NAMALWA (cell line): ENCODE results near the gene CAMKK1.

Source experiments
- DNase-seq: peaks from one replicate; pipeline ENCODE4 v3.0.0-alpha.2; 2015; ENCODE audit warnings: low spot score

The CAMKK1 gene

DNA sequence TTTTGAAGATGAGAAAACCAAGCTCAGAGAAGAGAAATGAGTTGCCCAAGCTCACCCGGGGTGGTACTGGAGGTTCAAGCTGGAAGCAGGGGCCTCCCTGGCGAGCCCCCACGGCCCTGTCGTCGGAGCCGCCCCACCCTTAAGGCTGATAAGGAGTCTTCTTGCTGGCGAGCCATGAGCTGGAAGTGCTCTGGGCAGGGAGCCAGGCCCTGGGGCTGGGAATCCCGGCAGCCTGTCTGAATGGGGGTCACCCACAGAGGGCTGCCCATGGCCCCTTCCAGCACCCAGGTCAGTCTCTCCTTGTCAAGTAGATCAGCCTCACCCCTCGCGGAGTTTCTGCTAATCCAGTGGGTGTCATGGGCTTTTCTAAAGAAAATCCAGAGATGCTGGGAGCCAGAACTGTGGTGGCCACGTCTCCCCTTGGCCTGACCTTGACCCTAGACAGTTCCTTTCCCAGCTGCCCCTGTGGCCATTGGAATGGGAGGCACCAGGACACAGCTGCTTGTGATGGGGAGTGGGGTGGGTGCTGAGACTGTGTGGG, 24.6 kb upstream of the CAMKK1 start:
- no peak for DNase-seq

DNA sequence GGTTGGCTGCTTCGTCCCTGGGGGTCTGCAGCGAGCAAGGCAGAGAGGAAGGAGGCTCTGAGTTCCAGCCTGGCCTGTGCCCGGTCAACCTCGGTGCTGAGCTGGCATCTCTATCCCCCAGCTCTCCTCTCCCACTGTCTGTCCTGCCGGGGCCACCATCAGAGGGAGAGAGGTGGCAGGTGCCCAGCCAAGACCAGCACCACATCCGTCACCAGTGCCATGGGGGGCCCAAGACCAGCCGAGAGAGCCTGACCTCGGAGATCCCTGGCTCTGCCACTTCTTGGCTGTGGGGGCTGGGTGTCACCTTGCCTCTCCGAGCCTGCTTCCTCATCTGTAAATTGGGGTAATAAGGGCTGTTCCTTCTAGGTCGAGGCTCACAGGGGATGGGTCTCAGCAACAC, 24.0 kb upstream of the CAMKK1 start:
- DNase-seq = no peak

DNA sequence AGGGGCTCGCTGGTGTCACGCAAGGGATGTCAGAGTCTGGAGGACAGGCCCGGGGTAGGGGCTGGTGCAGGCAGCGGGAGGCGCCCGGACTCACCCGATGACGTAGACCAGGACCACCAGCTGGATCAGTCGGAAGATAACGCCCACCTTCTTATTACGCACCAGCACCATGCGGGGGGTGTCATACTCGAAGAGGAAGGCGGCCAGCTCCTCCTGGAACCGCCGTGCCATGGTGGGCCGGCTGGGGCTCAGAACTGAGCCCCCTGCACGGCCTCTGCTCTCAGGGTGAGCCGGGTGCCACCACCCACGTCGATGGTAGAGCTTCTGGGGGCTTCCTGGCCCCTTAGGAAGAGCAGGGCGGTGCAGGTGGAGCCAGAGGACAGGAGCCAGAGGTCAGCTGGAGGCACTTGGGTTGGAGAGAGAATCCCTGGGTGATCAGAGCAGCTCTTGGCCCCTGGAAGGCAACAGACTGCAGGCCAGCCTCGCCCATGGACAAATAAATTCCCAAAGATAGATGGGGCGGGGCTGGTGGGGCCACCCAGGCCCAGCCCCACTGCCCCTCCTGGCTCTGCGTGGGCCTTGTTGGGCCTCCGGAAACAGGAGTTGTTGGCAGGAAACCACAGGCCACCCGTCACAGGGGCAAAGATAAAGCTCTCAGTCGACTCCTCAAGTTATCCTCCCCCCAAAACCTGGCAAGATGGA, 23.3 kb upstream of the CAMKK1 start, which contains the start of gene P2RX1:
TSS of gene P2RX1 (minus strand) at position 471 of the 702 bp plus-strand sequence. CDS start at position 231, 240 bp downstream.
- DNase-seq = no peak

GRCh38 chr17:3915581-3915994, 22.7 kb upstream of the CAMKK1 start:
- no peak for DNase-seq

DNA sequence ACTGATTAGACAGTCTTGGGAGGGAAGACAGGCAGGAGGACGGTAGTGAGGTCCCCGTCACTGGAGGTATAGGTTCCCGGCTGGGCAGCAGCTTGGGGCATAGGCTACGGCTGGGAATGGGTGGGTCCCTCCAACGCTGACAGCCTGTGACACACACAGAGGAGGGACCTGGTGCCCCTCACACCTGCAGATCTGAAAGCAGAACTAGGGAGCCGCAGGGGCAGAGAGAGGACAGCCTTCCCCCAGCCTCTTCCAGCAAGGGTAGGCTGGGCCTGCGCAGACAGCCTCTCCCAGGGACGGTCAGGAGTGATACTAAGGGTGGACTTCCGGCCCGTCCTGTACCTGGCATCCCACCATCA, 21.4 kb upstream of the CAMKK1 start:
- DNase-seq = peak; percentile 87

DNA sequence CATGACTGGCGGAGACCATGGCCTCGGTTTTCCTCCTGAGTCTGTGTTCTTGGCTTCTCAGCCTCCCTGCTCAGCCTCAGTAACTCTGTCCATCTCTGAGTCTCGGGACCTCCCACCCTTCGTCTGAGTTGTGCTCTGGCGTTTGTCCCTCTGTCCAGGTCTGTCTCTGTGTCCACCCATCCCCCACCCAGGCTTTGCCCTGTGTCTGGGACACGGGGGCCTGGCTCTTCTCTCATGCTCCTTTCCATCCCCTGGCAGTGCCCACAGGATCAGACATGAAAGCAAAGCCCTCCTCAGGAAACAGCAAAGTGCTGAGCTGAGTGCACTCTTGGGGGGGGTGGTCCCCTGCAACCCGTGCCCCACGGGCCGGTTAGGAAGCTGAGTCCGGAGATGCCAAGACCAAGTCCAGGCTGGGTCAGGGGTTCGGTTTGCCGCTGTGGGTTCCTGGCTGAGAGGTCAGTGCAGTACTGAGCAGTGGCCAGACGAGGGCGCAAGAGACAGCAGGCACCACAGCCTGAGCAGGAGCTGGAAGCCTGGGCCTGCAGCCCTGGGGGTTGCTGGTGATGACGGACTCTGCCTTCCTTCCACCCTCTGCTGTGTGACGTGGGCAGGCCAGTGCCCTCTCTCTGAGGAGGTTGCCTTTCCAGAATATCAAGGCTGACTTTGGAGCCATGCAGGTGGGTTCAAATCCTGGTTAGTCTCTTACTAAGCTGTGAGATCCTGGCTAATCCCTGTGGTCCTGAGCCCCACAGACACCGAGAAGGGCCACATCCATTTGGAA, 20.9 kb upstream of the CAMKK1 start:
- DNase-seq = peak; percentile 82

DNA sequence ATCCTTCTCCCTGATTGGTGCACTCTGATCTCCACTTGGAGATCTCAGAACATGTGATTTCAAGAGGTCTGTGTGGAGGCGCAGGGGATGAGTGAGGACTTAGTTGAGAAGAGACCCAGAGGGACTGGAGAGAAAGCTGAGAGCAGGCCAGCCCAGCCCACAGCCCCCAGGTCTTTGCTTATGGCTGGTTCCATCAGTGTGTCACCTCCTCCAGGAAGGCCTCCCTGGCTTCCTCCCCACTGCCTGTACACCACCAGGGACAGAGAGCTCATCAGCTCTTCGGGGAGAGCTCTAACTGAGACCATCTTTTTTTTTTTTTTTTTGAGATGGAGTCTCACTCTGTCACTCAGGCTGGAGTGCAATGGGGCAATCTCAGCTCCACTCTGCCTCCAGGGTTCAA, 20.0 kb upstream of the CAMKK1 start:
- DNase-seq = no peak

- DNase-seq = peak; percentile 93
These were observed 18.6 kb upstream of the CAMKK1 start for GRCh38 chr17:3911271-3912053.

DNA sequence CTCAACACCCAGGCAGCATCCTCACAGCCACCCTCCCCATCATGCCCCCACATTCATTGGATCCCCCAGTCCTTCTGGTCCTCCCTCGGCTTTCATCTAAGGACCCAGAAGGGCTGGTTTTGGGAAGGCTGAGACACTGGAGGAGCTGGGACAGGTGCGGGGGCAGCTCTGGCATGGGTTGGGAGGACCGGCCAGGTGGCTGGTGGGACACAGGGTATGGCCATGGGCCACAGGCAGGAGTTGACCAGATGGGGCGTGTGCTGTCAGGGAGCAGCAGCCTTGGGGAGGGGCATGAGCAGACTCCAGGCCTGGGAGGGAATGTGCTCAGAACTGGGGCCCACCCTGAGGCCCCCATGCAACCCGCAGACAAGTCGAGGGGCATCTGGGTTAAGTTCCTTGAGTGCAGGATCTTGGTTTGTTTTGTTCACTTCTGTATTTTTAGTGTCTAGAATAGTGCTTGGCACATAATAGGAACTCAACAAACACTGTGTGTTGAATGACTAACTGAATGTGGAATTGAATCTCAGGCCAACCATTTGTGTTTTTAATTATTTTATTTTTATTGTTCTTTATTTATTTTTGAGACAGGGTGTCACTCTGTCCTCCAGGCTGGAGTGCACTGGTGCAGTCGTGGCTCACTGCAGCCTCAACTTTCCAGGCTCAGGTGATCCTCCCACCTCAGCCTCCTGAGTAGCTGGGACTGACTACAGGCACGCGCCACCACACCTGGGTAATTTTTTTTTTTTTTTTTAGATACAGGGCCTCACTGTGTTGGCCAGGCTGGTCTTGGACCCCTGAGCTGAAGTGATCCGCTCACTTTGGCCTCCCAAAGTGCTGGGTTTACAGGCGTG, 17.8 kb upstream of the CAMKK1 start:
- no peak for DNase-seq

DNA sequence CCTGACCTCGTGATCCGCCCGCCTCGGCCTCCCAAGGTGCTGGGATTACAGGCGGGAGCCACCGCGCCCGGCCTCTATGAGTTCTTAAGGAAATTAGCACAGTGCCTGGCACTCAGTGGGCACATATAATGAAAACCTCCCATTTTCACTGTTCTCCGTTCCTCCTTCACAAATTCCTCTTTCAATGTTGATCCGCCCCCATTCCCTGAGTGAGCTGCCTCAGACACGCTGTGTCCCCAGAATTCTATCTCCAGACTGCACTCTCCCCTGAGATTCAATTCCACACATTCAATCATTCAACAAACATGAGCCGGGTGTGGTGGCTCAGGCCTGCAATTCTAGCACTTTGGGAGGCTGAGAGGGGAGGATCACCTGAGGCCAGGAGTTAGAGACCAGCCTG, 16.4 kb upstream of the CAMKK1 start:
- DNase-seq = no peak

DNA sequence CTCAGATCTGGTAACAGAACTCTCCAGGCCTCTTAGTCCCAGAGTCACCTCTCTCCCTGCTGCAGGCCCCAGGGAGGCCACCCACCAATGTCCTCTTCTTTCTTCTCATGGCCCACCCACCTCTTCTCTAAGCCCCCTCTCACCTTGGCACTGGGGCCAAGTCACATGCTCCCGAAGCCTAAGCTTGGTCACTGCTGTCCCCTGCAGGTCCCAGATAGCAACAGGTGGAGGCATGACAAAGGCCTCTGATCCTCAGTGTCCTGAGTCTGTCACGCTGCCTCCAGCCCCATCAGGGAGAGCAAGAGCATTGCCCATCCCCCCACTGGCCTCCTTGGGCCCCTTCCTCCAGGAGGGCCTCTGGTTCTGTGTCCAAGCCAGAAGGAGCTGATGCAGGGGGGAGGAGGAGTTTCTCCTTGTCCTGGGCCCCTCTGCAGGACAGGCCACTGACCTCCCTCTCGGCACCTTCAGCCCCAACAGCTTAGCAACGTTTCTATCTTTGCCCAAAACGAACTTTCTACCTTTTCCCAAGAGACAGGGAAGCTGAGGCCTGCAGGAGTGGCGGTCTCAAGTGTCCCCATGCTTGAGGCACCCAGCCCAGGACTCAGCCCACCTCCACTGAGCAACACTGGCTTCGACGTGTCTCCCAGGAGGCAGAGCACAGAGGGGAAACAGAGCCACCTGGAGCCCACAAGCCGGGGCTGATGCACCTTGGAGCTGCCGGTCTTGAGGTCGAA, 14.8 kb upstream of the CAMKK1 start:
- DNase-seq = no peak

- no peak for DNase-seq
These were observed 14.0 kb upstream of the CAMKK1 start for GRCh38 chr17:3906881-3907280.

GRCh38 chr17:3905017-3905520, 12.2 kb upstream of the CAMKK1 start:
- peak; percentile 79 for DNase-seq

DNA sequence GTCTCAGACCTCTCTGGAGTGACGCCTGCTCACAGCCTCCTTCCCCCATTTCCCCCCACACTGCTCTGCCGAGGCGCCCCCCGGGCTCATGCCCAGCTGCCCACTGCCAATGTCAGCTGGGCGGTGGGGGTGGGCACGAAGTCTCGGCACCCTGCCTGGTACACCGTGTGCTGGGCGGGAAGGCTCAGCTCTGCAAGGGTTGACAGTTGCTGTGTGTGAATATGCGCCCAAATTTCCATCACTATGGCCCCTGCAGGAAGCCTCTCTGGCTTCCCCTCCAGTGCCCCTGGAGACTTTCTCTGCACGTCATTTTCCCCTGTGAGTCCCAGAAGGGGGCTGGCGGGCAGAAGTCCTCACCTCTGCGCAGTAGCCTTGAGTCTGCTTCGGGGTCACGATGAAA, 11.6 kb upstream of the CAMKK1 start:
- peak; percentile 60 for DNase-seq

DNA sequence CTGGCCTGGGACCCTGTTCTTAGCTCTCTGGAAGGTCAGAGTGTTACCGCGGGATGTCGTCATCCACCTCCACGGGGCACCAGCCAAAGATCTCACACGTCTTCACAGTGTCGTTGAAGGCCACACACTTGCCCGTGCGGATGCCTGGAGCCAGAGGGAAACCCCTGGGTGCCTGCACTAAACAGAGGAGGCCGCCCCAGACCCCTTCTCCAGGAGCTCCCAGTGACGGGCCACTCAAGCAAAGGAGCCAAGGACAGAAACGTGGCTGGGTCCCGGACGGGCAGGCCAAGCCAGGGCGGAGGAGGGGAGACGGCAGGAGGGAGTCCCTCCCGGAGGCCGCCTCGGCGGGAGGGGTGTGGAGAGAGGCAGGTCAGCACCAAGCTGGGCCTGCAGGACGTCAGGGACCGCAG, 11.0 kb upstream of the CAMKK1 start:
- no peak for DNase-seq

DNA sequence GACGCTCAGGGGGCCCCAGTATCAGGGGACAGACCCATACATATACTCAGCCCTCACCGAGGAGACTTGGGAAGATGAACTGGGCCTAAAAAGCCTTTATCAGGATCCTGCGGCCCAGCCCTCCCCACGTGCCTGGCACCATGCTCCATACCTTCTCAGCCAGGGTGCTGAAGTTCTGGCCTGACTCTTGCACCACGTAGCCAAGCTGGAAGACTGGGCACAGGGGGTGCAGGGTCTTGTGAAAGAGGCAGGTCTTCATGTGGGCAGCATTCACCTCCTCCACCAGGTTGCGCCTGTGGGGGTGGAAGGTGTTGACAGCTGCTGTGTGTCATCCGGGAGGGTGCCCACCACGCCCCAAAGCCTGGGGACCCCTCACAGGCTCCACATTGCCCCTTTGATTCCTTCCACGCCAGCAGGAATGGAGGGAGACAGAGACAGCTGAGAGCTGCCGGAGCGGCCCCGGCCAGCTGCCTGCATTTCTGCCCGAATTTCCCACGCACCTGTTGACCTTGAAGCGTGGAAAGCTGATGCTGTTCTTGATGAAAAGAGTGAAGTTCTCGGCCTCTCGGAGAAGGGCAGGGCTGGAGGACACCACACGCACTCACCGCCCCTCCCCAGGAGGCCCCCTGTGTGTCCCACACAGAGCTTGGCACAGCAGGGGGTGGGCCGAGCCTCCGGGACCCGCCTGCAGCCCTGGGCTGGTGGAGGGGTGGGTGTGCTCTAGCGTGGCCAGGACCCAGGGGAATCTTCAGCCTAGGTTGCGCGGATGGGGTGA, 10.4 kb upstream of the CAMKK1 start:
- no peak for DNase-seq

- DNase-seq = no peak
These were observed 7.8 kb upstream of the CAMKK1 start for GRCh38 chr17:3900646-3901045.

- no peak for DNase-seq
These were observed 4.9 kb upstream of the CAMKK1 start for GRCh38 chr17:3897731-3898130.

- DNase-seq = no peak
These were observed 4.0 kb upstream of the CAMKK1 start for GRCh38 chr17:3896968-3897235.
